ENCODE data around the gene PHACTR1.

- TF ChIP-seq ARNT (IDR thresholded peaks at IDR 0.05) (no peak), NFRKB (IDR thresholded peaks at IDR 0.05) (no peak), FOXM1 (IDR thresholded peaks at IDR 0.05; ENCODE audit: borderline replicate concordance) (no peak), ZNF384 (IDR thresholded peaks at IDR 0.05) (no peak)
Measured at GRCh38 chr6:13076575-13076974, 360.0 kb downstream of the PHACTR1 start.
